Measurements from ENCODE around the gene LRRC37B.
"Not testable (repeated sequence)": the region's sequence is repeated elsewhere in the genome, so short reads cannot be mapped to it uniquely, and the experiment has no call there.

The LRRC37B gene

GRCh38 chr17:32042266-32042665 lies 35.1 kb downstream of the LRRC37B start:
- not testable (repeated sequence) for DNase-seq

- DNase-seq, result peak; percentile 27
These were observed 38.4 kb downstream of the LRRC37B start for GRCh38 chr17:32045611-32046010.

- DNase-seq, result not testable (repeated sequence)
These were observed 40.5 kb downstream of the LRRC37B start for GRCh38 chr17:32047663-32048062.

GRCh38 chr17:32054985-32055384 lies 47.8 kb downstream of the LRRC37B start:
- not testable (repeated sequence) for DNase-seq

DNA sequence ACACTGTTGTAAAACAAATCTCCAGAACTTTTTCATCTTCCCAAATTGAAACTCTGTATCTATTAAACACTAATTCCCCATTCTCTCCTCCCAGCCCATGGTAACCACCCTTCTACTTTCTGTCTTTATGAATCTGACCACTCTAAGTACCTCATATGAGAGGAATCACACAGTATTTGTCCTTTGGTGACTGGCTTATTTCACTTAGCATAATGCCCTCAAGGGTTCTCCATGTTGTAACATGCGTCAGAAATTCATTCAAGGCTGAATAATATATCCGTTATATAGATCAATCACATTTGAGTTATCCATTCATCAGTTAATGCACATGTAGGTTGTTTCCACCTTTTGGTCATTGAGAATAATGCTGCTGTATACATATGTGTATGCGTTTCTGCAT lies 48.2 kb downstream of the LRRC37B start:
- DNase-seq, result not testable (repeated sequence)

GRCh38 chr17:32056500-32056899 lies 49.3 kb downstream of the LRRC37B start:
- DNase-seq, result not testable (repeated sequence)

DNA sequence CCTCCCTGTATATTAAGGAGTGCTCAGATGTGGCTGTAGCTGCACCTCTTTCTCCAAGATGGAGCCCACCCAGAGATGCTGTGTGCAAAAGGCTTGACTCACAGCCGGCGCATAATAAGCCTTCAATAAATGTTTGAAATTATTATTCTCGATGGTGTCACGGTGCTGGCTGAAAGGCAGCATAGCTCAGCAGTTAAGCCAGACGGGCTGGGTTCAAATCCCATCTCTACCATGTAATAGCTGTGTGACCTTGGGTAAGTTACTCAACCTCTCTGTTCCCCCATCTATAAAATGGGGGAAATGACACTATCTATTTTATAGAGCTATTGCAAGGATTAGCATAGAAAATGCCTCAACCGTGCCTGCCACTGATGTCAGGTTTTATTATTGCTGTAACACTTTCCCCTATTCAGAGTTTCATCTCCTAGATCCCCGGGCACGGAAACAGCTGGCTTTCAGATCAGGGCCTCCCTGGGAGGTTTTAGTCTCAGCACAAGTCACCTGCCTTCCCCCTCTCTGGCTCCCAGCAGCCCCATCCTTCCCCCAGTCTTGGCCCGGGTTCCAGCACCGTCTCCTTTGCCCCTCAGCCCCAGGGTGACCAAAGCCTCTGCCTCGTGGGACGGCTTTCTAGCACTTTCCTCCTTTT lies 50.4 kb downstream of the LRRC37B start:
- DNase-seq, result not testable (repeated sequence)

DNA sequence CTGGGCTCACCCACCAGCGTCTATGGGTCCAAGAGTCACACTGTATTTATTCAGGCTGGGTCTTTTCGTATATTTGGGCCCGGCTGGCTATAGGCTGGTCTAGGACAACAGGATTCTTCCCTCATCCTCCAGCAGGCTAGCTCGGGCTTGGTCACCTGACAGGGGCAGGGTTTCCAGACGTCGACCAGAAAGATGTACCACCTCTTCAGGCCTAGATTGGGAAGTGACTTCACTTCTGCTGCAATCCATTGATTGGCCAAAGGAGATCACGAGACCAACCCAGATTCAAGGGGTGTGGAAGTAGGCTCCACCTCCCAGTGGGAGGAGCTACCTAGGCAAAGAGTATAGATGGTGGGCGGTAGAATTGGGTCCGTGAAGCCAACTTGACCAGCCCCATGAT lies 53.5 kb downstream of the LRRC37B start:
- DNase-seq, result not testable (repeated sequence)

DNA sequence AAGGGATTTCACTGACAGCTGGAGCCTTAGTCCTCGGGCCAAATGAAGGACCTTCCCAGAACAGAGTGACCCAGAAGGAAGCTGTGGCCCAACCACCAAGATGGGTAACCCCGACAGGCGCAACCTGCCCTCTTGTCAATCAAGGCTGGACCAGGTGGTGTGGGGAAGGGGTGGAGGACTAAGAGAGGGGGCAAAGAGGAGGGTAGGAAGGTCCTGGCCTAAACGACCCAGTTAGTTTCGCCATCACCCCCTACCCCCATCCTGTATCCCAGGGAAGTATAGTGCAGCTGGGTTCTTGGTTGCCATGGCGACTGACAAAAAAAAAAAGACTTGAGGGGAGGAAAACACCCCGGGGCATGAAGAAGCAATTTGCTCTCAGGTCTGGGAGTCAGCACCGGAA lies 54.7 kb downstream of the LRRC37B start:
- DNase-seq, result not testable (repeated sequence)

DNA sequence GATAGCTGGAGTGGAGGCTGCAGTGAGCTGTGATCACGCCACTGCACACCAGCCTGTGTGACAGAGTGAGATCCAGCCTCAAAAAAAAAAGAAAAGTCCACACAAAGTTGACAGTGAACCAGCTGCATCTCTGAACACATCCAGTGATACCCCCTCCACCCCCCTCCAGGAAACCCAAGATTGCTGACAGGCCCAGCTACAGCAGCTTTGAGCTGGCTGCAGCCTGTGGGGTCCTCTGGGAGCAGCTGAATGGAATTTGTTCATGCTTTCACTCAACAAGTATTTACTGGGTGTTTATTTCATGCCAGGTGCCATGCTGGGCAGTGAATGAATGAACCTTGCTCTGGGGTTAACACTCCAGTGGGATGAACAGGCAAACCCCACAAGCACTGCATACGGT lies 56.9 kb downstream of the LRRC37B start:
- not testable (repeated sequence) for DNase-seq

DNA sequence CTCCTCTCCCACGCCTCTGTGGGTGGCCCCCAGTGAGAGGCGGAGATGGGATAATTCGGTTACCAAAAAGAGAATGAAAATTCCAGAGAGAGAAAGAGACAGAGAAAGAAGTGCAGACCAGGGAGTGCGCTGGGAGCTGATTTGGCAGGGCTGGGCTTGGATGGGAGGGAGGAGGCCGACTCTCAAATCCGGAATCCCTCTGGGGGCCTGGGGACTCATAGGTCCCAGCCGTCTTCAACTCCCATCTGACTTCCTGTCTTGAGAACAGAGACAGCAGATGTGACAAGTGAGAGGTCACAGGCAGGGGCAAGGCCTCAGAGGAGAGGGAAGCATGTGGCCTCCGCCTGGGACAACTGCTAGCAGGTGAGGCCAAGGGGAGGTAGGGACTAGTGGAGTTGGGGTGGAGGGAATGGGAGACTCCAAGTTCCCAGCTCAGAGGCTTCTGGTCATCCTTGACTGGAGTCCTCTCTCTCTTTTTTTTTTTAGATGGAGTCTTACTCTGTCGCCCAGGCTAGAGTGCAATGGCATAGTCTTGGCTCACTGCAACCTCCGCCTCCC lies 59.0 kb downstream of the LRRC37B start:
- not testable (repeated sequence) for DNase-seq

DNA sequence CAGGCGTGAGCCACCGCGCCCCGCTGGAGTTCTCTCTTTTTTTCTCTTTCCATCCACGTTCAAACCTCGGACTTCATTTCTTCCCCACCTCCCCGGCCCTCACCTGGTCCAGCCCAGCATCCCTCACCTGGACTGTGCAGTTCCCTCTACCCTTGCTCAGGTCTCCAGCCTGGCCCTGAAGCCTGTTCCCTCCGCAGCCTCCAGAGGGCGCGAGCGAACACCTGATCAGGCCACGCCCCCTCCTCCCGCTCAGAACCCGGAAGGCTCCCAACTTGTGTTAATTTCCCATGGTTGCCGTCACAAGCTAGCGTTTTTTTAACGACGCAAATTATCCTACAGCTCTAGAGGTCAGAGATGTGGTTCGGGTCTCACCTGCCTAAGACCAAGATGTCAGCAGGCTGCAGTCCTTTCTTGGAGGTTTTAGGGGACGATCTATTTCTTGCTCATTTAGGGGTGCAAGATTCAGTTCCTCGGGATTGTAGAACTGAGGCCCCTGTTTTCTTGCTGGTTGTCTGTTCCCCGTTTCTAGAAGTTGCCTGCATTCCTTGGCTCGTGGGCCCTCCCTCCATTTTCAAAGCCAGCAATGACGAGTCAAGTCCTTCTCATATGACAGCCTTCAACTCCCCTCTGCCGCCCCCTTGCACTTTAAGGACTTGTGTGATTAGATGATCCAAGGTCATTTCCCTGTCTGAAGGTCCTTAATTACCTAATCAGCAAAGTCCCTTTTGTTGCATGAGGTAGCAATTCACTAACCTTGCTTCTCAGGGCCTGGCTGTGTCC lies 59.9 kb downstream of the LRRC37B start:
- DNase-seq, result not testable (repeated sequence)

DNA sequence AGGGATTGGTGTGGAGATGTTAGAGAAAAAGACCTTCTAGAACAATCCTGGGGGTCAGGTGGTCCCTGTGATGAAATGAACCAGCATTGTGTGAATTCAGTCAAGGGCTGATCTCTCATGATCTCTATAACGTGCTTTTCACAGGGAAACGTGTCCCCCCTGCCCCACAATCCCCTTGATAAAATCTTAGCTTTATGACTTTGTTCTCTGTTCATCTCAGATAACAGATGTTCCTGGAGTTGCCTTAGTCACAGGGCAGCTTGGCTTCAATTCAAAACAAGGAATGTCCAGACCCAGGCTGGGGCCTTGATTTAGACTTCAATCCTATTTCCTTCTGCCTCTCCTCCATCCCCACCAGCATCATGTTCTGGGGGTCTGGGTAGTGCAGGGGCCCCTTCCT lies 61.9 kb downstream of the LRRC37B start:
- DNase-seq, result peak; percentile 11

DNA sequence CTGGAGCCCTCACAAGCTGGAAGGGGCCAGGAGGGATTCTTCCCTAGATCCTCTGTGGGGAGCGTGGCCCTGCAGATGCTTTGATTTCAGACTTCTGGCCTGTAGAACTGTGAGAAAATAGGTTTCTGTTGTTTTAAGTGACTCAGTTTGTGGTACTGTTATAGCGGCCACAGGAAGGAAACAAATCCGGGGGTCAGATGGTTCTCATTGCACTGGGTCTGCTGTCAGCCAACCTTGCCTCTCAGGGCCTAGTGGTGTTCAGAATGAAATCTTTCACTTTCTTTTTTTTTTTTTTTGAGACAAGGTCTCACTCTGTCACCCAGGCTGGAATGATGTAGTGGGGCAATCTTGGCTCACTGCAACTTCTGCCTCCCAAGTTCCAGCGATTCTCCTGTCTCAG lies 64.8 kb downstream of the LRRC37B start:
- DNase-seq, result not testable (repeated sequence)

DNA sequence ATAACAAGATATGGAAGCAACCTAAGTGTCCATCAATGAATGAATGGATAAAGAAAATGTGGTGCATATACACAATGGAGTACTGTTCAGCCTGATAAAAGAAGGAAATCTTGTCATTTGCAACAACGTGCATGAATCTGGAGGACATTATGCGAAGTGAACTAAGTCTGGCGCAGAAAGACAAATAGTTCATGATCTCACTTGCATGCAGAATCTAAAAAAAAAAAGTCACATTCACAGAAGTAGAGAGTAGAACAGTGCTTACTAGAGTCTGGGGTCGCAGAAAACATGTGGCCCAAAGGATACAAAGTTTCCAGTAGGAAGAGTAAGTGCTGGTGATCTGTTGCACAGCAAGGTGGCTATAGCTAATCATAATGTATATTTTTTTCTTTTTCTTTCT lies 65.9 kb downstream of the LRRC37B start:
- DNase-seq, result not testable (repeated sequence)

- peak; percentile 62 for DNase-seq
These were observed 72.6 kb downstream of the LRRC37B start for GRCh38 chr17:32079753-32080152.

GRCh38 chr17:32083550-32083979 lies 76.4 kb downstream of the LRRC37B start:
- DNase-seq, result not testable (repeated sequence)

GRCh38 chr17:32084003-32084941 lies 77.1 kb downstream of the LRRC37B start:
- peak; percentile 58 for DNase-seq

DNA sequence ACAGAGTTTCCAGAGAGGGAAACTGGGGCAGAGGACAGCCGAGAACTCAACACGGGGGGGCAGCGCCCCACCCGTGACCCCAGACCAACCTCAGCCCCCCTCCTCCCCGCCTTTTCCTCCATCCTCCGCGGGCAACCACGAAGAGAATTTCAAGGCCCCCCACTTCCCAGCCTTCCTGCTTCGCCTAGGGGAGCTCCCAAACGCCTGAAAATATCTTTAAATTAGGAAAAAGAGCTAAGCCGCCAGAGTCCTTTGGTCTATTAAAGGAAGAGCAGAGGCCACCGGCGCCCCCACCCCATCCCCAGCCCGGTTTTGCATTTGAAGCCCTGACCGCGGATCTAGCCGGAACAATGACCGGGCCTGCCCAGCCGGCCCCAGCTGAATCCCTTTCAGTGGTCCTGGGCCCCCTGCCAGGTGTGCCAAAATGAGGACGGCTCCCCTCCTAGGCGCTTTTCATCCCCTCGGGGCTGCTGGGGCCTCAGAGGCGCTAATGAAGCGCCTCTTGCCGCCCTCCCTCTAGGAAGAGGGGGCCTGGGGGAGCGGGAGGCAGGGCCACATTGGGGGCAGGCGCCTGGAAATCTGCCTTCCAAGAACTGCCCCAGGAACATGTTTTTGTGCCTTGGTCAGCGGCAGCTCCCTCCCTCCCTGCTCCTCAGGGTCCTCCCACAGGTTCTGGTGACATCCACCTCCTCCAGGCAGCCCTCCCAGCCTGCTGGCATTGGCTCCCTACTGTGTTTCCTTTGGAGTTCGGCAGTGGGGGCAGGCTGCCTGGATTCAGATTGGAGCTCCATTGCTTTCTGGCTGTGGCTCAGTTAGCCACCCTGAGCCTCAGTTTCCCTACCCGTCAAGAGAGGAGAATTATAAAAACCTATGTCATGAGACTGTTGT lies 78.0 kb downstream of the LRRC37B start:
- not testable (repeated sequence) for DNase-seq

GRCh38 chr17:32086833-32087232 lies 79.7 kb downstream of the LRRC37B start:
- not testable (repeated sequence) for DNase-seq

DNA sequence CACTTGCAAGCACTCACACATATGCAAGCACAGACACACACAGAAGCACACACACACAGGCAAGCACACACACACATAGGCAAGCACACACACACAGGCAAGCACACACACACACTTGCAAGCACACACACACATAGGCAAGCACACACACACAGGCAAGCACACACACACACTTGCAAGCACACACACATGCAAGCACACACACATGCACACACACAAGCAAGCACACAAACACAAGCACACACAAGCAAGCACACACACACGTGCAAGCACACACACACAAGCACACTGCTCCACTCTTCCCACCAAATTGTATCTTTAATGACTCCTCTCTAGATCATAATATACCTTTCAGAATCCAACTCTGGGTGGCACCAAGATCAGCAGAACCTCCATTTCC lies 84.9 kb downstream of the LRRC37B start:
- not testable (repeated sequence) for DNase-seq

DNA sequence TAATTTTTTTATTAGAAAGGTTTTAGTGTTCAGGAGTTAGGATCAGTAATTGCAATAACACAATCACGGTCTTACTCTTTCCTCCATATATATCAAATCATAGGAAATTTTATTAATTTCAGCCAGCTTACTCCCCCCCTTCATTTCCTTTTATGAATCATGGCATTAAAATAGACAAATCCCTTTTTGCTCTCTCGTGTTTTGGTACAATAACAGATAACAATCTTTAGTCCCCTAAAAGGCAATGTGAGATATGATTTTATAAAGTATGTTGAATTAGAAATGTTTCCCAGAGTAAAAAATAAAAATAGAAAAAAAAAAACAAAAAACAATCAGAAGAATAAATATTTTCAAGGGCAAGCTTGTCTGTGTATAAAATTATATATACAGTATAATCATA lies 92.5 kb downstream of the LRRC37B start:
- DNase-seq, result no peak
